Activated CD4-positive, alpha-beta T cell treated with anti-CD3 and anti-CD28 coated beads for 24 hours (primary cell): ENCODE measurements around the gene RHBDD1.

Experiments used
- DNase-seq, 2 donors: peaks; one replicate each; pipeline ENCODE4 v3.0.0-alpha.2; 2020; ENCODE audit warnings: low read depth in 2 of 2

Gene RHBDD1

GRCh38 chr2:226983895-226984749 is 148.3 kb downstream of the RHBDD1 start:
- no peak for DNase-seq

DNA sequence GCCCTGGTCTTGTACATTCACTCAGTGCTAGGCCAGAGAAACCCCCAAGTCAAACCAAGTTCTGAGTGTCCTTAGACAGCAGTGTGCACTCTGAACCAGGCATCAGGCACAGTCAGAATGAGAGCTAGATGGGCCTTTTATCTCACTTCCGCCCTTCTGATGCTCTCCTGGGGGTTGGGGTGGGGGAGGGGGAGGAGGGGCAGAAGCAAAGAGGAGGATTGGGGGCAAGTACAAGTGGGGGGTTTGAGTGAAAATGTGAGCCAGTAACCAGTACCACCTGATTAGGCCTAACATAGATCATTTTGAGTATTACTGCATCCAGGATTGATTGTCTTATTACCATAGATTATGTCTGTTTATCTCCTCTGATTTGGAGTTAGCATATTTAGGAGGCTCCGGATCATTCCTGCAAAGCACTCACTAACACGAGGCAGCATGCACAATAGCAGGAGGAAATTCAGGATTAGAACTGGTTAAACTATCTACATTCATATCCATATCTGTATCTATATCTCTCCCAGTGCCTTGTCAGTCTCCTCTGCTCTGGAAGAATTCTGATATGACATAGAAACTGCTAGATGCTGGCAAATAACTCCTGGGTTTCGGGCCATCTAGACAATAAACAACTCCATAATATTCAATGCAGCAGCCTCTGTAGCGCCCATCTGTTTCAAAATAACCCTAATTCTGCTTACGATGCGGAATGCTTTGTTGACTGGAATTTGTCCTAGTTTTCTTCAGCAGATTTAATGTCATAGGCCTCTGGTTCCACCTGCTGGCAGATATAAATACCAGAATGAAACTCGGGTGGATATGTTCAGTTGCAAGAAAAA is 149.1 kb downstream of the RHBDD1 start:
- DNase-seq, result no peak

DNA sequence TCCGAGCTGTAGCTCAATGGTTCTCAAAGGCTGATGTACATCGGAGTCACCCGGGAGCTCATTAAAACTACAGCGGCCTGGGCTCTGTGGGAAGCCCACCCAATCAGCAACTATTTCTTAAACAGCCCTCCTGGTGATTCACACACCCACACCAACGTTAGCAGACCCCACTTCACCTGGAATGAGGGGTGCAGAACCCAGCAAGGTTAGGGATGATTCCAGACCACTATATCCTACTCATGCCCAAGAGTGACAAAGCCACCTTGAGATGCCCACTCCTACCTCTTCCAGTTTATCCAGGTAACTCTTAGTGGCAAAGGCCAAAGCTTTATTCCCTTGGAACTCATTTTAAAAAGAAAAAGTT is 149.7 kb downstream of the RHBDD1 start:
- DNase-seq, result no peak

DNA sequence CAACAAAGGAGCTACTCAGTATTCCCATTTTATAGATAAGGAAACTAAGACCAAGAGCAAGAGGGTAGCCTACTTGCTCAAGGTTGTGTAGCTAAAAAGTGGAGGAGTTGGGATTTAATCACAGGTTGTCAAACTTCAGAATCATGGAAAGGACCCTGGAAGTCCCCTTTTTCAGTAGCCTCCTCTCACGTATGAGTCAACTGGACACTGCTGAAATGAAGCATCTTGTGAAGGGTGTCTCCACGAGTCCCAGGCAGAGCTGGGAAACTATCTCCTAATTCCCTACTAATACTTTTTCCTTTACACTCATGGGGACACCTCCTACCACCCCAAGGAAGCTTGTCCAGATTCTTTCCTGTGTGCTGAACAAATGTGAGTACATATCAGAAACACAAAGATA is 155.8 kb downstream of the RHBDD1 start:
- DNase-seq, result no peak

GRCh38 chr2:226993171-226993570 is 157.3 kb downstream of the RHBDD1 start:
- DNase-seq, result no peak

GRCh38 chr2:226994775-226995174 is 158.9 kb downstream of the RHBDD1 start:
- no peak for DNase-seq

GRCh38 chr2:226995625-226996041 is 159.8 kb downstream of the RHBDD1 start:
- DNase-seq, result peak; percentile 7 to 28

GRCh38 chr2:226999661-227000060 is 163.8 kb downstream of the RHBDD1 start:
- no peak for DNase-seq

GRCh38 chr2:227000123-227000522 is 164.3 kb downstream of the RHBDD1 start:
- no peak for DNase-seq

DNA sequence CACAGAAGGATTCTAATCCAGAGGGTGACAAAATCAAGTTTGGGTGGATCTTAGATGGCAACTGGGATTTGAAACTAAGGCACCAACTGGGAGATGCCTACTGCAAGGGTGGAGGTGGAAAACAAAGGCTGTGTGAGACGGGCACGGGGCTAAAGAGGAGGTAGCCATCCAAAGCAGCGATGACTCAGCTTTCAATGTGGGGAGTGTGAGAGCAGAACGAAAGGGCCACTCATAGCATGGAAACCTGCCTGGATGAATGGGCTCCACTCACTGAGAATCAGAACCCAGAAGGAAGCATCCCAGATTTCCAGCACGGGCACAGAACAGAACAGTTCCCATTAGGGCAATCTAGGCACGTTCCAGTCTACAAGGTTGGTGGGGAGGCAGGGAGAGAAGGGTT is 168.6 kb downstream of the RHBDD1 start:
- DNase-seq, result no peak

DNA sequence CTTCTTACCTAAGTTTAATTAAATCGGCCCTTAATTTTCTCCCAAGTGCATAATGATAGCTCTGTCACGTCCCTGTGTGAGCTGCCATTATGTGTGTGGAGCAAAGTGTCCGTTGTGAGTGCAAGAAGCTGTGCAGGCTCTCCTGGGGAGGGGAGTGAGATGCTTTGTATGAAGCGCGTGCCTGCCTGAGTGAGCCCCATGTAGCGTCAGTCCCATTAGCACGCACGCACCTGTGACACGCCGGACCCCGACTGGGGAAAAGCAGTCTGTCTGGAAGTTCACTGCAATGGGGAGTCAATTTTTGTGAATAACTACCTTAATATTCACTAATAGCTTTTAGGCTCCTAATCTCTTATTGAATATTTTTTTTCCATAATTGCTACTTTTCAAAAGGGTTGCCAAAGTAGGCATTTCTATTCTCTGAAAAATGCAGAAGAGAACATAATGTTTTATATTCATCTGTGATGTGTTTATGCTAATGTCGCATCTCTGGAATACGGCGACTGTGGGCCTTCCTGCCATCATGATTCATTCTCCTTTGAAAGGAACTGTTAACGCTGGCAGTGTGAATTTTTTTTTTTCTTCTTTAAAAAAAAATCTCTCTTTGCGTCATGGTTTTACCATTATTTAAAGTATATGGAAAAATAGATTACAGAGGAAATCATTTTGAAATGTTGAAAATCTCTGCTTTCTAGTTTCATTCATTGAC is 170.5 kb downstream of the RHBDD1 start:
- no peak for DNase-seq

- no peak for DNase-seq
These were observed 171.3 kb downstream of the RHBDD1 start for GRCh38 chr2:227007148-227007547.

DNA sequence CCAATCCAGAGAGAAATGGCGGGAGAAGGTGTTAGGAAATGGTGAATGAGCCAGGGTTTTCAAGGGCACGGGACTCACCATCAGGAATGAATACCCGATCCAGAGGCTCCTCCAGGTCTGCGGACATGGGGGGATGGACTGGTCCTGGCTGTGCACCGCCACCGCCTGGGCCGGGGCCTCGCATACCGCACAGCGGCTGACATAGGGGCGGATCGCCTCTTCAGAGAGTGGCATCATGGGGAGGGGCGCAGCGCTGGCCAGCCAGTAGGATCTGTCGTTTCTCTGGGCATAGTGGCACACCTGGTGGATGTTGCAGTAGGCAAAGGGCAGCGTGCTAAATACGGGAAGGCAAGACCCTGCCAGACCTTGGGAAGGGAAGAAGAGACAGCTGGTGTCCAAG is 172.1 kb downstream of the RHBDD1 start:
- DNase-seq, result no peak

DNA sequence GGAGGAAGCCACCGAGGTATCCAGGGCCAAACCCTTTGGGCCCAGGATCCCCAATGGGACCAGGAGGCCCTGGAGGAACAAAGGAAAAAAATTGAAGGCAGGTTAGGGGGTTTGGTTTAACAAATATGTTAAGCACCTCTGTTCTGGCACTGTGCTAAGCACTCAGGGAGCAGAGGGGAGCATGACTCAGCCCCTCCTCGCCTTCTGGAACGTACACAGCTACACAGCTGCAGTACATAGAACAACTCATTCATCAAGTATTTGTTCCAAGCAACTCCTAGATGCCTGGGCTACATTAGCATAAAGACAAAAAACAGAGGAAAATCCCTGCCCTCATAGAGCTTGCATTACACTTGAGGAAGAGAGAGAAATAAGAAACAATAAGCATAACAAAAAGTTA is 174.6 kb downstream of the RHBDD1 start:
- DNase-seq, result no peak

DNA sequence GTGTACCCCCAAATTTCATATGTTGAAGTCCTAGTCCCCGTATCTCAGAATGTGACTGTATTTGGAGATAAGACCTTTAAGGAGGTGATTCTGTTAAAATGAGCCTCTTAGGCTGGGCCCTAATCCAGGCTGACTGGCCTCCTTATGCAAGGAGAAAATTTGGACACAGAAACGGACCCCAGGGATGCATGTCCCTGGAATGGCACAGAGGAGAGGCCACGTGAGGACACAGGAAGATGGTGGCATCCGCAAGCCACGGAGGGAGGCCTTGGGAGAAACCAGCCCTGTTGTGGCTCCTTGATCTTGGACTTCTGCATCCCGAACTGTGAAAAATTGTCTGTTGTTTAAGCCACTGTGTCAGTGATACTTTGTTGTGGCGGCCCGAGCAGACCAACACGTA is 177.5 kb downstream of the RHBDD1 start:
- no peak for DNase-seq

GRCh38 chr2:227013881-227014280 is 178.0 kb downstream of the RHBDD1 start:
- no peak for DNase-seq

DNA sequence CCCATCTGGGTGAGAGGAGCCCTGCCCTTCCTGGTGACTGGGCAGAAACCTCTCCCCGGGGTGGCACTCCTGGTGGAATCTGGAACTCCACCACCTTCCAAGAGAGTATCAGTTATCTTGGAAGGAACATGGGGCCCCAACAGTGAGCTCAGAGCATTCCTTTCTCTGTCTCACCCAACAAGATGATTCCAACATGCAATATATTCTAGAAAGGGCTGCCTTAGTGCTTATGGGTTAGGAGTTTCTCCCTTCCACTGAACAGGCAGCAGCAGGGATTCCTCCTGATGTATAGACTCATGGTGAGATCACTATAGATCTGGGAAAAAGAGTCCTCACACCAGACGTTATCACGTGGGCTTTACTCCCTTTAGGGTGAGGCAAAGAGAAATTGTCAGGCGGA is 181.0 kb downstream of the RHBDD1 start:
- no peak for DNase-seq

DNA sequence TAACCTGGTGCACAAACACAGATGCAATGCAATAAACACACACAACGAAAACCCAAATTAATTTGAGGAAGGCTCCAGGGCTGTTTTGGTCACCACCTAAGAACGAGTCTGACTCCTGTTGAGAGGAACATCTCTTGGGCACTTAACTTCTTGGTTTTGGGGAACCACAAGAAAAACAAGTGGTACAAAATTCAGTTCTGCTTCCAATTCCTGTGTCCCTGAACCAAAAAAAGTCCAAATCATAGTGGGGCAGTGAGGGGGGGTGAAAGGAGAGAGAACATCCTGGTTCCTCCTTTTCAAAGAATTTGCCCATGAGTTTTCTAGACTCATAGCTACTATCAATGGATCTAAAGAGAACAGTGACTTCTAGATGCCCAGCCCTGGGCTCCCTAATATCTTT is 184.6 kb downstream of the RHBDD1 start:
- DNase-seq, result no peak

DNA sequence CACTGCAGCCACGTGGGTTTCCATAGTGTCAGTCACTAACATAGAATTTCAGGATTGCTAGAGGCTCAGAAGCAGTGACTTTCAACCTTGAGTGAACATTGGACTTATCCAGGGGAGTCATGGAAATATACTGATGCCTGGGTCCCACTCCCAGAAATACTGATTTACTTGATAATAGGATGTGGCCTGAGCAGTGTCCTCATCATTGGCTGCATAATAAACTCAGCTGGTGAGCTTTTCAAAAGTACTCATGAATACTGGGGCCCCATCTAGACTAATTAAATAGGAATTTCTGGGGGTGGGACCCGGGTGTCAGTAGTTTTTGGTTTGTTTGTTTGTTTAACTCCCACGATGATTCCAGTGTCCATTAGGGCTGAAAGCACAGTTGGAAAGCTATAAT is 186.8 kb downstream of the RHBDD1 start:
- no peak for DNase-seq

DNA sequence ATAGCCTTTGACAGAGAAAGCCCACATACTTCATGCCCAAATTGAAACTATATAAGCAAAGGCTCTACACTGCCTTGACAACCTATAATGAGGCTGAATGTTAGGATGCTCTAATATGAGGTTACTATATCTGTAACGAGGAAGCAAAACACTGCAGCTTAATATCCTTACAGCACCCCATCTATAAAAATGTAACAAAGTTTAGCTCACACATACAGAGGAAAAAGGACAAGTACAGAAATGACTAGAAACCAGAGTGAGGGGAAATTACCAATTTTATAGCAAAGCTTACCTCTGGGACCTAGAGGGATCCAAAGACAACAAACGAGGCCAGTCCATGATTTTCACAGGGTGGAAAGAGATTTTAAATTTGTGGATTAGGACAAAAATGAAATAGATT is 189.7 kb downstream of the RHBDD1 start:
- DNase-seq, result no peak

DNA sequence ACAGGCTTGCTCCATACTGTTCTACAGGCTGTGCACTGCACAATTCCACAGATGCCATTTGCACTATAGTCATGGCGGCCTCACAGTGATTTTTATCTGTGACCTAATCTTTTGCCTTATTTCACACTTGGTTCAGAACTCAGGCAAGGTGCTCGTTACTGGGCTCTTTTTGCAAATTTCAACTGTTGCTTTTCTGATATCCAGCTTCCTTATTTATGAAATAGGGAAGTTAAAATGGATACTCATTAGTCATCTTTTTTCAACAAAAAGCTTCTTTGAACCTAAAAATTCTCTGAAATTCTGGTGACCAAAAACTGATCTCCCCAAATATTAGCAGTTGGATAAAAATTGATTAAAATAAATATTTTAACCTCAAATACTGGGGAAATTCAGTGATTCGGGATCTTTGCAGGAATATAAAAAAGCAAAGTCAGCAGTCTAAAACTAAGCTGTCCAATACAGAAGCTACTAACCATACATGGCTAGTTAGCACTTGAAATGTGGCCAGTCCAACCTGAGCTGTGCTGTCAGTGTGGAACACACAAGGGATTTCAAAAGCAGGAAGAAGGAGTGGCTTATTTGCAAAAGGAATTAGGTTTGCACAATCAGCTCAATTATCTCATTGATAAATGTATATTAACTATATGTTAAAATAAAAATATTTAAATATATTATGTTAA is 193.7 kb downstream of the RHBDD1 start:
- DNase-seq, result no peak

GRCh38 chr2:227030789-227031188 is 194.9 kb downstream of the RHBDD1 start:
- no peak for DNase-seq
